Tibial artery (tissue), 4 donors: ENCODE measurements around the gene CCNG1.
A peak's percentile ranks its signal among the peaks of the same experiment; 100 is the strongest.
"Not testable (repeated sequence)": the region's sequence is repeated elsewhere in the genome, so short reads cannot be mapped to it uniquely, and the experiment has no call there.

ENCODE experiments used
- DNase-seq, 2 donors: peaks; one replicate each; pipeline ENCODE4 v3.0.0-alpha.2; 2019
- H3K27ac ChIP-seq, 2 donors: fragments of 200-600 bp; sonication (generic) in 1 of 2; 1 replicate in 1 of 2; 2 replicates in 1 of 2; pipeline ENCODE4 v1.5.1; 2018 to 2019; ENCODE audit warnings: mild to moderate bottlenecking in 1 of 2
- H3K27me3 ChIP-seq, 2 donors: fragments of 200-600 bp; sonication (generic) in 1 of 2; one replicate each; pipeline versions ENCODE4 v1.5.1 to v1.6.0; 2016 to 2019
- H3K36me3 ChIP-seq, 3 donors: fragments of 200-600 bp; sonication (generic) in 2 of 3; one replicate each; pipeline ENCODE4 v1.5.1; 2016 to 2019; ENCODE audit warnings: mild to moderate bottlenecking in 2 of 3
- H3K4me1 ChIP-seq, 4 donors: fragments of 200-600 bp; sonication (generic) in 2 of 4; 1 replicate in 3 of 4; 2 replicates in 1 of 4; pipeline ENCODE4 v1.5.1; 2016 to 2019
- H3K4me3 ChIP-seq, 2 donors: fragments of 200-600 bp; sonication (generic) in 1 of 2; 1 replicate in 1 of 2; 2 replicates in 1 of 2; pipeline ENCODE4 v1.5.1; 2018 to 2019; ENCODE audit warnings: mild to moderate bottlenecking in 2 of 2
- H3K9me3 ChIP-seq, 3 donors: fragments of 200-600 bp; sonication (generic) in 1 of 3; one replicate each; pipeline ENCODE4 v1.5.1; 2016 to 2019
- intact Hi-C: fragments of 100-400 bp; cut with DNase I; formaldehyde crosslinking; loops from one replicate; pipeline ENCODE4 v1.15.0; 2023; ENCODE audit warnings: low total_unique reads
- TF ChIP-seq, protein P1 (sequence below), 2 experiments: fragments of 200-600 bp in 1 of 2; fragments of 450-650 bp in 1 of 2; IDR thresholded peaks; one replicate each; pipeline ENCODE4 v1.5.1; 2017 to 2019; ENCODE audit warnings: antibody characterized with exemption in 2 of 2, mild to moderate bottlenecking in 1 of 2, moderate library complexity in 1 of 2

Gene CCNG1

DNA sequence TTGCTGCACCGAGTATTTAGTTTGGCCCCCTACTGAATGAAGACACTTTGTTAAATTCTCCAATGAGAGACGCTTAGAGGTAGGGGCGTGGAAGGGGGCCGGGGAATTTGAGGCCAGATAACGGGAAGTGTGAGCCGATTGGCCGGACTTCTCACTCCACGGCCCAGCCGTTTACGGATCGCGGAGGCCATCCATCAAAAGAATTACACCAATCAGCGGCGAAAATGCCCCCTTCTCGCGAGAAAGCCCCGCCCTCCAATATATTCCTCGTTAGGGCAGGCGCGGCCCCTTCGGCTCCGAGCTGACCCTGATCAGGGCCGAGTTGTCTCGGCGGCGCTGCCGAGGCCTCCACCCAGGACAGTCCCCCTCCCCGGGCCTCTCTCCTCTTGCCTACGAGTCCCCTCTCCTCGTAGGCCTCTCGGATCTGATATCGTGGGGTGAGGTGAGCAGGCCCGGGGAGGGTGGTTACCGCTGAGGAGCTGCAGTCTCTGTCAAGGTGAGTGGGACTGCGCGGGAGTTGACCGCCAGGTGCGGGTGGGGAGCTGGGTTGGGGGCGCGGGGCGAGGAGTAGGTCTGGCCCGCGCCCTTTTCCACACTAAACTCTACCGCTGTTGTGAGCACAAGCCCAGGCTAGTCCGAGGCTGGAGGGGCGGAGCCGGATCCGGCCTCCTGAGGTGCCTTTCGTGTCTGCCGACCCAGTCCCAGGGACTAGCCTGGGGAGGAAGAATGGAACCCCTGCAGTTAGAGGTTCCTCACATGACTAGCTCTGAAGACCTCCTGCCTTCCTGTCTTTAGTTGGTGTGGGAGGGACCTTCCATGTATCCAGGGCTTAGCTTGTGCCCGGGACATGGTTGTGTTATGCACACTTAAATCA is at the start of gene CCNG1:
TSS of gene CCNG1 (plus strand) at position 287 of the 874 bp plus-strand sequence. CDS start 1,662 bp downstream, outside the sequence.
- Histone ChIP-seq H3K36me3 (peaks cover 13 to 15% (median 15%) of the 10 kb centered on the region in 3 donors), H3K27ac (peak within 1 kb of the TSS; percentile 87 to 93), H3K9me3 (no peaks in the 10 kb centered on the region), H3K4me1 (peaks cover 0 to 32% (median 11%) of the 10 kb centered on the region in 4 donors), H3K27me3 (no peaks in the 10 kb centered on the region), H3K4me3 (peak within 1 kb of the TSS; percentile 86 to 95)
- intact Hi-C loops = no loop called here
- TF ChIP-seq, protein P1, sequence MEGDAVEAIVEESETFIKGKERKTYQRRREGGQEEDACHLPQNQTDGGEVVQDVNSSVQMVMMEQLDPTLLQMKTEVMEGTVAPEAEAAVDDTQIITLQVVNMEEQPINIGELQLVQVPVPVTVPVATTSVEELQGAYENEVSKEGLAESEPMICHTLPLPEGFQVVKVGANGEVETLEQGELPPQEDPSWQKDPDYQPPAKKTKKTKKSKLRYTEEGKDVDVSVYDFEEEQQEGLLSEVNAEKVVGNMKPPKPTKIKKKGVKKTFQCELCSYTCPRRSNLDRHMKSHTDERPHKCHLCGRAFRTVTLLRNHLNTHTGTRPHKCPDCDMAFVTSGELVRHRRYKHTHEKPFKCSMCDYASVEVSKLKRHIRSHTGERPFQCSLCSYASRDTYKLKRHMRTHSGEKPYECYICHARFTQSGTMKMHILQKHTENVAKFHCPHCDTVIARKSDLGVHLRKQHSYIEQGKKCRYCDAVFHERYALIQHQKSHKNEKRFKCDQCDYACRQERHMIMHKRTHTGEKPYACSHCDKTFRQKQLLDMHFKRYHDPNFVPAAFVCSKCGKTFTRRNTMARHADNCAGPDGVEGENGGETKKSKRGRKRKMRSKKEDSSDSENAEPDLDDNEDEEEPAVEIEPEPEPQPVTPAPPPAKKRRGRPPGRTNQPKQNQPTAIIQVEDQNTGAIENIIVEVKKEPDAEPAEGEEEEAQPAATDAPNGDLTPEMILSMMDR (IDR thresholded peaks at IDR 0.05) = no peak
- peak; percentile 96 to 97 for DNase-seq

DNA sequence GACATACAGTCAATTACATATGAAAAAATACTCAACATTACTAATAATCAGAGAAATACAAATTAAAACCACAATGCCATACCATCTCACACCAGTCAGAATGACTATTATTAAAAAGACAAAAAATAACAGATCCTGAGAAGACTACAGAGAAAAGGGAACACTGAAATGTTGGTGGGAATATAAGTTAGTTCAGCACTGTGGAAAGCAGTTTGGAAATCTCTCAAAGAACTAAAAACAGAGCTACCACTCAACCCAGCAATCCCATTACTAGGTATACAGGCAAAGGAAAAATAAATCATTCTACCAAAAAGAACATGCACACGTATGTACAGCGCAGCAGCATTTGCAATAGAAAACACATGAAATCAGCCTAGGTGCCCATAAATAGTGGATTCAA is 41.6 kb upstream of the CCNG1 start:
- Histone ChIP-seq H3K9me3 (peaks cover 0 to 4% (median 0%) of the 10 kb centered on the region in 3 donors), H3K27me3 (peaks cover 0 to 3% of the 10 kb centered on the region in 2 donors), H3K4me3 (no peak overlapping the region), H3K27ac (no peak overlapping the region), H3K4me1 (no peaks in the 10 kb centered on the region), H3K36me3 (no peaks in the 10 kb centered on the region)
- TF ChIP-seq, protein P1 (IDR thresholded peaks at IDR 0.05) = no peak
- intact Hi-C loops = no loop called here
- DNase-seq = no peak

DNA sequence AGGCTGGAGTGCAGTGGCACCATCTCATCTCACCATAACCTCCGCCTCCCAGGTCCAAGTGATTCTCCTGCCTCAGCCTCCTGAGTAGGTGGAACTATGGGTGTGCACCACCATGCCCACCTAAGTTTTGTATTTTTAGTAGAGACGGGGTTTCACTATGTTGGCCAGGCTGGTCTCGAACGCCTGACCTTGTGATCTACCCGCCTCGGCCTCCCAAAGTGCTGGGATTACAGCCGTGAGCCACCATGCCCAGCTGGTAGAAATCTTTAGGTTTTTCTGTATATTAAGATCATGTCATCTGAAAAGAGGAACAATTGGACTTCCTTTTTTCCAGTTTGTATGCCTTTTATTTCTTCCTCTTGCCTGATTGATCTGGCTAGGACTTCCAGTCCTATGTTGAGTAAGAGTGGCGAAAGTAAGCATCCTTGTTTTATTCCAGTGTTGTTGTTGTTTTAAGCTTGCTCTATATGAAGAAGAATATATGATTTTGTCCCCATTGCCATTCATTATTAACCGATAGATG is 40.5 kb upstream of the CCNG1 start:
- H3K36me3 ChIP-seq, H3K27me3 ChIP-seq, H3K27ac ChIP-seq, DNase-seq, intact Hi-C loops, H3K4me3 ChIP-seq, H3K9me3 ChIP-seq, H3K4me1 ChIP-seq: not testable (repeated sequence)

GRCh38 chr5:163397354-163397753 is 40.0 kb upstream of the CCNG1 start:
- peaks cover 0 to 4% (median 0%) of the 10 kb centered on the region in 3 donors for H3K9me3 ChIP-seq
- H3K36me3 ChIP-seq = no peaks in the 10 kb centered on the region
- H3K27ac ChIP-seq = no peak overlapping the region
- H3K4me1 ChIP-seq = no peaks in the 10 kb centered on the region
- TF ChIP-seq, protein P1 (IDR thresholded peaks at IDR 0.05) = no peak
- peaks cover 0 to 3% of the 10 kb centered on the region in 2 donors for H3K27me3 ChIP-seq
- no peak for DNase-seq
- intact Hi-C loops = no loop called here
- no peak overlapping the region for H3K4me3 ChIP-seq

DNA sequence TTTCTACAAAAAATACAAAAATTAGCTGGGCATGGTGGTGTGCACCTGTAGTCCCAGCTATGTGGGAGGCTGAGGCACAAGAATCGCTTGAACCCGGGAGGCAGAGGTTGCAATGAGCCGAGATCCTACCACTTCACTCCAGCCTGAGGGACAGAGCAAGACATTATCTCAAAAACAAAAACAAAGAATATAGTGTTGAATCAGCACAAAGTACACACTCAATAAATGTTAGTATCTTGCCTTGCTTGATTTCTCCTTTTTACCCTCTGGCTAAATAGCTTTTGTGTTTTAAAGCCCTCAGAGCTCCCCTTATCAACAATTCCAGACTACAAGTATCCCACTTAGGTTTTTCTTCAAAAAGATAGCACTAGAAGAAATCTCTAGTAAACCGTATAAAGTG is 37.5 kb upstream of the CCNG1 start:
- Histone ChIP-seq H3K4me1 (no peaks in the 10 kb centered on the region), H3K27ac (no peak overlapping the region), H3K27me3 (peaks cover 0 to 3% of the 10 kb centered on the region in 2 donors), H3K4me3 (no peak overlapping the region), H3K36me3 (no peaks in the 10 kb centered on the region), H3K9me3 (no peaks in the 10 kb centered on the region)
- intact Hi-C loops = no loop called here
- DNase-seq = no peak
- TF ChIP-seq, protein P1 (IDR thresholded peaks at IDR 0.05) = no peak

DNA sequence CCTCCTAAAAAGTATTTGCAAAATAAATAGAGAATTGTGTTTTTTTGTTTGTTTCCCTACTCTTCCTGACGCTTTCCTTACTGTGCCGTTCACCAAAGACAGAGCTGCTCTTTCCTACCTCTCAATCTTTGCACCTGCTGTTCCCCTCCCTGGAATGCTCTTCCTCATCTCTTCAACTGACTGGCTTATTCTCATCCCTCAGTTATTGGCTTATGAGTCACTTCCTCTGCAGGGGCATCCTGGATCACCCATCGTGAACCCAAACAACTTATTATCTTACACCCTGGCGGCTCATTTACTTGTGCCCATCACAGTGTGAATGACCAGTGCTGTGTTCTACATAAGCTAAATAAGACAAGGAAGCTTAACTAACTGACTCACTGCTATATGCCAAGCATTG is 36.1 kb upstream of the CCNG1 start:
- Histone ChIP-seq H3K27me3 (peaks cover 0 to 3% of the 10 kb centered on the region in 2 donors), H3K9me3 (no peaks in the 10 kb centered on the region), H3K27ac (no peak overlapping the region), H3K4me1 (no peaks in the 10 kb centered on the region), H3K36me3 (no peaks in the 10 kb centered on the region), H3K4me3 (no peak overlapping the region)
- intact Hi-C loops = no loop called here
- TF ChIP-seq, protein P1 (IDR thresholded peaks at IDR 0.05) = no peak
- no peak for DNase-seq
